K562 (cell line): ENCODE data around the gene NRP1. TPM values are rescaled to one million over a fixed set of nuclear protein-coding genes. Genes with fewer than 3 reads are reported as not detected.

Experiments
- ATAC-seq: fragments of 200-7000 bp; cut with Tn5 transposase; 3 replicates; pipeline ENCODE4 v1.9.1; 2020; ENCODE audit warnings: moderate library complexity
- BruUV-seq: library from RNA; stranded (reverse); fragments of 400-500 nt; replicated peaks from 2 replicates; lab custom pipeline; 2021; lab: Mats Ljungman, UMichigan
- CTCF ChIA-PET: fragments of 300-600 bp; formaldehyde crosslinking; extraction: SDS; loops from one replicate; lab custom pipeline; 2021; ENCODE audit warnings: low intra/inter-chr PET ratio; lab: Yijun Ruan, JAX
- POLR2A ChIA-PET: fragments of 300-600, 350-650 bp; sonication (Branson Sonifier 250); formaldehyde crosslinking; extraction: SDS; loops from one replicate; lab custom pipeline; 2021; ENCODE audit warnings: antibody characterized with exemption, inconsistent platforms; lab: Yijun Ruan, JAX
- DNase-seq, 4 experiments: peaks; one replicate each; pipeline versions ENCODE4 v3.0.0 to v3.0.0-alpha.2; 2011 to 2018; ENCODE audit warnings: low spot score in 3 of 4, mixed read lengths in 3 of 4; ENCODE audit errors: extremely low read depth in 1 of 4
- FAIRE-seq: peaks from 2 replicates; lab custom pipeline; 2011; peaks lifted over from hg19 to GRCh38; lab: Jason Lieb, UNC
- H2AFZ ChIP-seq: 2 replicates; pipeline ENCODE4 v1.6.0; 2011; ENCODE audit warnings: low read depth, low read length, control low read depth, inconsistent platforms
- H3K27ac ChIP-seq: fragments of 200-600 bp; 3 replicates; pipeline ENCODE4 v1.8.0; 2011; ENCODE audit warnings: low read depth, mild to moderate bottlenecking, control low read depth, inconsistent platforms, low read length, moderate library complexity, mixed read lengths; ENCODE audit errors: extremely low read depth
- H3K27me3 ChIP-seq, 2 experiments: fragments of 300-600 bp in 1 of 2; 2 replicates in 1 of 2; 3 replicates in 1 of 2; pipeline versions ENCODE4 v1.6.0 to v1.8.0; 2011; ENCODE audit warnings: inconsistent platforms in 2 of 2, low read length in 2 of 2, mild to moderate bottlenecking in 1 of 2, mixed read lengths in 1 of 2, moderate library complexity in 1 of 2; ENCODE audit not compliant: control insufficient read depth in 2 of 2, insufficient read depth in 2 of 2
- H3K36me3 ChIP-seq: fragments of 300-600 bp; 3 replicates; pipeline ENCODE4 v1.8.0; 2011; ENCODE audit warnings: mild to moderate bottlenecking, low read length, inconsistent platforms; ENCODE audit not compliant: control insufficient read depth, insufficient read depth
- H3K4me1 ChIP-seq, 2 experiments: fragments of 200-600 bp in 1 of 2; replicated peaks in 1 of 2; 2 replicates in 1 of 2; 3 replicates in 1 of 2; pipeline versions ENCODE4 v1.5.1 to v1.8.0; 2011; ENCODE audit warnings: inconsistent platforms in 2 of 2, low read length in 2 of 2, mild to moderate bottlenecking in 1 of 2, mixed read lengths in 1 of 2, moderate library complexity in 1 of 2; ENCODE audit not compliant: control insufficient read depth in 2 of 2, insufficient read depth in 2 of 2
- H3K4me2 ChIP-seq: 2 replicates; pipeline ENCODE4 v1.6.1; 2011; ENCODE audit warnings: low read length, control low read depth, inconsistent platforms, mixed read lengths; ENCODE audit not compliant: insufficient read depth
- H3K4me3 ChIP-seq: fragments of 200-600 bp; sonication (generic), shearing (Covaris generic); 2 replicates; pipeline ENCODE4 v1.5.1; 2016; ENCODE audit warnings: control low read depth, inconsistent platforms
- H3K79me2 ChIP-seq: fragments of 200-600 bp; 3 replicates; pipeline ENCODE4 v1.8.0; 2011; ENCODE audit warnings: low read length, inconsistent platforms; ENCODE audit not compliant: control insufficient read depth, insufficient read depth
- H3K9ac ChIP-seq, 2 experiments: 2 replicates each; pipeline versions ENCODE4 v1.6.0 to v1.6.1; 2011; ENCODE audit warnings: low read depth in 2 of 2, low read length in 2 of 2, control low read depth in 1 of 2, inconsistent platforms in 1 of 2, mild to moderate bottlenecking in 1 of 2, mixed read lengths in 1 of 2; ENCODE audit not compliant: insufficient read depth in 1 of 2
- H3K9me1 ChIP-seq: one replicate; pipeline ENCODE4 v1.6.0; 2011; ENCODE audit warnings: inconsistent platforms, mild to moderate bottlenecking, low read length, moderate library complexity; ENCODE audit not compliant: control insufficient read depth, insufficient read depth
- H3K9me3 ChIP-seq: replicated peaks from 2 replicates; pipeline ENCODE4 v1.5.1; 2011; ENCODE audit warnings: low read depth, low read length, inconsistent platforms; ENCODE audit not compliant: control insufficient read depth, insufficient read depth
- H4K20me1 ChIP-seq: replicated peaks from 2 replicates; pipeline ENCODE4 v1.6.1; 2011; ENCODE audit warnings: low read length, inconsistent platforms, mixed read lengths; ENCODE audit not compliant: control insufficient read depth, insufficient read depth
- AFF1 ChIP-seq, 2 experiments: fragments of 450-650 bp; IDR thresholded peaks; 2 replicates each; pipeline ENCODE4 v1.6.1; 2018; ENCODE audit warnings: mild to moderate bottlenecking in 2 of 2, low read depth in 1 of 2; ENCODE audit not compliant: partially characterized antibody in 2 of 2
- ETV5 ChIP-seq: sonication (generic); formaldehyde crosslinking; IDR thresholded peaks from 2 replicates; pipeline ENCODE4 v1.4.0; 2020; ENCODE audit warnings: low read depth, mild to moderate bottlenecking, missing genetic modification reagents
- PKNOX1 ChIP-seq: fragments of 450-650 bp; IDR thresholded peaks from 2 replicates; pipeline ENCODE4 v1.6.1; 2016
- SAFB2 ChIP-seq: fragments of 200-400 bp; formaldehyde crosslinking; IDR thresholded peaks from 2 replicates; pipeline ENCODE4 v1.6.1; 2018; ENCODE audit warnings: borderline replicate concordance, low read length, low read depth, moderate library complexity; ENCODE audit not compliant: severe bottlenecking
- SP1 ChIP-seq: sonication (generic); formaldehyde crosslinking; IDR thresholded peaks from 2 replicates; pipeline ENCODE4 v1.8.1; 2022; ENCODE audit warnings: mild to moderate bottlenecking, missing genetic modification reagents
- SREBF2 ChIP-seq: sonication (generic); formaldehyde crosslinking; IDR thresholded peaks from 2 replicates; pipeline ENCODE4 v1.4.0; 2020; ENCODE audit warnings: mild to moderate bottlenecking, missing genetic modification reagents
- TEAD1 ChIP-seq, 2 experiments: fragments of 450-650 bp in 1 of 2; sonication (generic) in 1 of 2; formaldehyde crosslinking; IDR thresholded peaks; 2 replicates each; pipeline versions ENCODE4 v1.4.0 to v1.8.0; 2020 to 2022; ENCODE audit warnings: mild to moderate bottlenecking in 2 of 2, missing genetic modification reagents in 1 of 2
- TRIM24 ChIP-seq, 2 experiments: fragments of 450-650 bp; IDR thresholded peaks; 2 replicates each; pipeline ENCODE4 v1.6.1; 2016
- ZNF174 ChIP-seq: fragments of 250-450 bp; sonication (Bioruptor Pico); IDR thresholded peaks from 2 replicates; pipeline ENCODE4 v1.4.0; 2020; ENCODE audit warnings: mild to moderate bottlenecking
- ZNF444 ChIP-seq: fragments of 250-450 bp; sonication (Bioruptor Pico); IDR thresholded peaks from 2 replicates; pipeline ENCODE4 v1.4.0; 2020; ENCODE audit warnings: mild to moderate bottlenecking, moderate library complexity
- ZNF583 ChIP-seq: fragments of 250-450 bp; sonication (Bioruptor Pico); IDR thresholded peaks from 2 replicates; pipeline ENCODE4 v1.4.0; 2020
- ZNF717 ChIP-seq: fragments of 250-450 bp; sonication (Bioruptor Pico); IDR thresholded peaks from 2 replicates; pipeline ENCODE4 v1.5.0; 2021
- WGBS: fragments of 100-300 bp; shearing (Covaris generic); methylation state at CpG from one replicate; pipeline ENCODE4 v1.1.6; 2016; ENCODE audit warnings: low coverage, mixed read lengths; ENCODE audit not compliant: insufficient coverage; ENCODE audit errors: missing lambda C conversion rate; 5-methylcytosine and 5-hydroxymethylcytosine counted together
- in situ Hi-C: fragments of 300-500 bp; cut with MboI; formaldehyde crosslinking; loops from 4 replicates; pipeline ENCODE4 v1.15.0; 2018; ENCODE audit warnings: inconsistent platforms, mixed read lengths
- intact Hi-C: fragments of 100-400 bp; cut with micrococcal nuclease; formaldehyde crosslinking; loops from 2 replicates; pipeline ENCODE4 v1.14.2; 2022
- polyA plus RNA-seq, 8 experiments: library from polyadenylated mRNA; depleted of rRNA in 4 of 8; stranded (reverse) in 5 of 8; unstranded in 3 of 8; fragments of >200 nt; fragmentation: Nextera tagmentation in 2 of 8; fragmentation: Illumina TruSeq in 1 of 8; extraction: Ambion mirVana in 2 of 8; extraction: Trizol in 1 of 8; gene quantifications; 2 replicates each; pipeline versions ENCODE4 v1.2.1 to v1.2.3, GENCODE V29; 2011 to 2014; ENCODE audit warnings: inconsistent platforms in 1 of 8, missing spikeins in 1 of 8
- total RNA-seq, 7 experiments: library from RNA; depleted of rRNA in 6 of 7; stranded (reverse); fragments of >200 nt in 6 of 7; fragmentation: Illumina TruSeq in 2 of 7; extraction: Trizol in 2 of 7; gene quantifications; 2 replicates each; pipeline versions ENCODE4 v1.2.1 to v1.2.3, GENCODE V29; 2011 to 2021; ENCODE audit warnings: low replicate concordance in 1 of 7

NRP1 gene
- total and polyA plus RNA-seq, 9 of the 15 experiments (the other 6 are each of a cell fraction or from before 2014, with no cell fraction given), result 0.01 to 0.38 (median 0.04) TPM; not detected in 5

GRCh38 chr10:33365301-33365700, 30.8 kb upstream of the NRP1 start:
- no TSS peak for BruUV-seq
- no peak for FAIRE-seq
- intact Hi-C loops (no loop called here), in situ Hi-C loops (no loop called here)
- TF ChIP-seq TEAD1 (CRISPR knock-in tag; IDR thresholded peaks at IDR 0.05) (no peak), AFF1 (IDR thresholded peaks at IDR 0.05; ENCODE audit: low read depth in 1 of 2, partially characterized antibody in 2 of 2) (no peak), SREBF2 (CRISPR knock-in tag) (no peak), ETV5 (no peak), SP1 (no peak), ZNF717 (no peak), ZNF174 (CRISPR knock-in tag) (no peak), PKNOX1 (no peak), SAFB2 (no peak), TRIM24 (IDR thresholded peaks at IDR 0.05) (no peak), ZNF444 (no peak), ZNF583 (CRISPR knock-in tag) (no peak)
- WGBS, result 0% methylated on average over 1 of the region's 1 CpG
- Histone ChIP-seq H3K79me2 (no peaks in the 10 kb centered on the region), H3K27ac (no peak overlapping the region), H3K9me3 (no peaks in the 10 kb centered on the region), H2AFZ (no peak overlapping the region), H4K20me1 (no peaks in the 10 kb centered on the region), H3K36me3 (no peaks in the 10 kb centered on the region), H3K9me1 (no peaks in the 10 kb centered on the region), H3K4me3 (no peak overlapping the region), H3K4me2 (no peak overlapping the region), H3K9ac (no peak overlapping the region), H3K27me3 (no peaks in the 10 kb centered on the region), H3K4me1 (no peaks in the 10 kb centered on the region)
- ChIA-PET CTCF (no interaction called here), POLR2A (interaction anchor here (0.8 kb wide), 1 partner anchor 9 kb away, joined by 4 read pairs; no protein-coding TSS in a partner anchor)
- no peak for ATAC-seq
- DNase-seq, result no peak
